Muscle layer of colon (tissue), 2 donors: ENCODE measurements around the gene MYO16.

ENCODE experiments used
- H3K27ac ChIP-seq: one replicate; pipeline ENCODE4 v1.7.0; 2013; ENCODE audit warnings: low read depth, mild to moderate bottlenecking, low read length, moderate library complexity
- H3K27me3 ChIP-seq, 2 donors: one replicate each; pipeline ENCODE4 v1.7.0; 2013; ENCODE audit warnings: low read length in 2 of 2, mild to moderate bottlenecking in 2 of 2; ENCODE audit not compliant: insufficient read depth in 2 of 2, control insufficient read depth in 1 of 2
- H3K36me3 ChIP-seq: one replicate; pipeline ENCODE4 v1.7.0; 2013; ENCODE audit warnings: mild to moderate bottlenecking, low read length; ENCODE audit not compliant: insufficient read depth
- H3K4me1 ChIP-seq: one replicate; pipeline ENCODE4 v1.7.0; 2013; ENCODE audit warnings: mild to moderate bottlenecking, low read length; ENCODE audit not compliant: insufficient read depth
- H3K4me3 ChIP-seq, 2 donors: one replicate each; pipeline ENCODE4 v1.7.0; 2013; ENCODE audit warnings: low read length in 2 of 2, low read depth in 1 of 2, mild to moderate bottlenecking in 1 of 2, moderate library complexity in 1 of 2
- H3K9ac ChIP-seq: one replicate; pipeline ENCODE4 v1.7.0; 2013; ENCODE audit warnings: low read length
- H3K9me3 ChIP-seq: one replicate; pipeline ENCODE4 v1.7.0; 2013; ENCODE audit warnings: mild to moderate bottlenecking, low read length
- donor health status: abdominal sarcoma.
- donor health status: Adenocarcinoma of cecum.

Gene MYO16

GRCh38 chr13:109256866-109257760 lies 627.7 kb downstream of the MYO16 start:
- Histone ChIP-seq H3K27me3 (no peaks in the 10 kb centered on the region), H3K4me3 (no peak overlapping the region), H3K27ac (no peak overlapping the region), H3K4me1 (no peaks in the 10 kb centered on the region), H3K9me3 (no peaks in the 10 kb centered on the region), H3K36me3 (no peaks in the 10 kb centered on the region), H3K9ac (no peak overlapping the region)
